OCI-LY3 (cell line): ENCODE data around the gene IPCEF1.

Experiments
- EZH2phosphoT487 ChIP-seq: fragments of 200-600 bp; shearing (Covaris generic); IDR thresholded peaks from 2 replicates; pipeline ENCODE4 v1.6.1; 2018; ENCODE audit warnings: antibody characterized with exemption, mixed run types, low read depth
- TF ChIP-seq, protein P1 (sequence below): fragments of 200-600, 300-600 bp; sonication (generic); IDR thresholded peaks from 2 replicates; pipeline ENCODE4 v1.5.1; 2014; ENCODE audit warnings: antibody characterized with exemption, low read length, low read depth

DNA sequence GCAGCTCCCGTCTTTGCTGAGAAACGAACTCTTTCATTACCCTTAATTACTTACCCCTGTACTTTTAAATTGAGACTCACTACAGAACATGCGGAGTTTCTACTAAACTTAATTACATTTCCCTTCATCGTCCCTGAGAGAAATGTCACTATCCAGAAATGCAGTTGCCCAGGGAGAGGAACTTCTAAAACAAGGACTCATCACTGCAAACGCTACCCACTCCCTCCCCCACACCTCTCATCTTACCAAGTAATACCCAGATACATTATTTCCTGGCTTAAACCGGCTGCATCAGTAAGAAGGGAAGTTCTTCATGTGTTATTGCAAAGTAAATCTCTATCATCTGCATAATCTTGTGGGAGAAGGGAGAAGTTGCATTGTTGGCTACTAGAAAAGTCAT is 138.3 kb downstream of the IPCEF1 start:
- TF ChIP-seq, protein P1, sequence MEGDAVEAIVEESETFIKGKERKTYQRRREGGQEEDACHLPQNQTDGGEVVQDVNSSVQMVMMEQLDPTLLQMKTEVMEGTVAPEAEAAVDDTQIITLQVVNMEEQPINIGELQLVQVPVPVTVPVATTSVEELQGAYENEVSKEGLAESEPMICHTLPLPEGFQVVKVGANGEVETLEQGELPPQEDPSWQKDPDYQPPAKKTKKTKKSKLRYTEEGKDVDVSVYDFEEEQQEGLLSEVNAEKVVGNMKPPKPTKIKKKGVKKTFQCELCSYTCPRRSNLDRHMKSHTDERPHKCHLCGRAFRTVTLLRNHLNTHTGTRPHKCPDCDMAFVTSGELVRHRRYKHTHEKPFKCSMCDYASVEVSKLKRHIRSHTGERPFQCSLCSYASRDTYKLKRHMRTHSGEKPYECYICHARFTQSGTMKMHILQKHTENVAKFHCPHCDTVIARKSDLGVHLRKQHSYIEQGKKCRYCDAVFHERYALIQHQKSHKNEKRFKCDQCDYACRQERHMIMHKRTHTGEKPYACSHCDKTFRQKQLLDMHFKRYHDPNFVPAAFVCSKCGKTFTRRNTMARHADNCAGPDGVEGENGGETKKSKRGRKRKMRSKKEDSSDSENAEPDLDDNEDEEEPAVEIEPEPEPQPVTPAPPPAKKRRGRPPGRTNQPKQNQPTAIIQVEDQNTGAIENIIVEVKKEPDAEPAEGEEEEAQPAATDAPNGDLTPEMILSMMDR: no peak
- TF ChIP-seq EZH2phosphoT487: no peak
